ENCODE measurements around the gene SHISA9.

- TF ChIP-seq CTCF (IDR thresholded peaks at IDR 0.05), result no peak
- no peak for TF ChIP-seq EZH2 (IDR thresholded peaks at IDR 0.05)
- no peak for TF ChIP-seq EZH2phosphoT487 (IDR thresholded peaks at IDR 0.05)
Measured at GRCh38 chr16:13203725-13204124, 302.3 kb downstream of the SHISA9 start.

Data from neural progenitor cell (in vitro differentiated cells).